IMR-90 (cell line): Measurements from ENCODE around the gene EML4. TPM values are rescaled to one million over a fixed set of nuclear protein-coding genes. Genes with fewer than 3 reads are reported as not detected.

Experiments
- ATAC-seq: fragments of 200-7000 bp; cut with Tn5 transposase; 2 replicates; pipeline ENCODE4 v1.9.1; 2020; ENCODE audit warnings: low read depth, mild to moderate bottlenecking, moderate library complexity
- BruUV-seq: library from RNA; stranded (reverse); fragments of 400-500 nt; replicated peaks from 2 replicates; lab custom pipeline; 2021; lab: Mats Ljungman, UMichigan
- CTCF ChIA-PET: fragments of 300-600 bp; formaldehyde crosslinking; extraction: SDS; loops from one replicate; lab custom pipeline; 2021; ENCODE audit warnings: antibody characterized with exemption; lab: Yijun Ruan, JAX
- POLR2A ChIA-PET: fragments of 300-600 bp; sonication (Branson Sonifier 250); formaldehyde crosslinking; loops from one replicate; lab custom pipeline; 2022; ENCODE audit warnings: antibody characterized with exemption; ENCODE audit not compliant: unreplicated experiment; lab: Charles Lee
- DNase-seq: peaks from one replicate; pipeline ENCODE4 v3.0.0; 2013
- H2AFZ ChIP-seq: replicated peaks from 2 replicates; pipeline ENCODE3; 2013; ENCODE audit warnings: low read length, mild to moderate bottlenecking; ENCODE audit not compliant: poor library complexity
- H2AK5ac ChIP-seq: 2 replicates; pipeline ENCODE4 v1.6.1; 2013; ENCODE audit warnings: low read depth, low read length, inconsistent platforms
- H2AK9ac ChIP-seq: replicated peaks from 2 replicates; pipeline ENCODE3; 2013; ENCODE audit warnings: mild to moderate bottlenecking, low read depth, low read length, moderate library complexity; ENCODE audit not compliant: poor library complexity
- H2BK120ac ChIP-seq: 2 replicates; pipeline ENCODE4 v1.6.1; 2013; ENCODE audit warnings: low read depth, low read length, inconsistent platforms
- H2BK15ac ChIP-seq: 3 replicates; pipeline ENCODE4 v1.6.1; 2013; ENCODE audit warnings: low read depth, low read length, inconsistent platforms
- H2BK20ac ChIP-seq: 2 replicates; pipeline ENCODE4 v1.6.1; 2013; ENCODE audit warnings: low read depth, mild to moderate bottlenecking, inconsistent platforms, low read length, moderate library complexity
- H2BK5ac ChIP-seq: 2 replicates; pipeline ENCODE4 v1.6.1; 2013; ENCODE audit warnings: mild to moderate bottlenecking, low read depth, low read length, inconsistent platforms; ENCODE audit not compliant: poor library complexity, severe bottlenecking
- H3K14ac ChIP-seq: replicated peaks from 2 replicates; pipeline ENCODE4 v1.6.1; 2013; ENCODE audit warnings: low read depth, low read length, inconsistent platforms
- H3K18ac ChIP-seq: 2 replicates; pipeline ENCODE4 v1.6.1; 2013; ENCODE audit warnings: low read depth, low read length, control low read depth
- H3K23ac ChIP-seq: 2 replicates; pipeline ENCODE4 v1.6.1; 2013; ENCODE audit warnings: low read depth, low read length, inconsistent platforms
- H3K27ac ChIP-seq: 2 replicates; pipeline ENCODE4 v1.5.1; 2013; ENCODE audit warnings: mild to moderate bottlenecking, control low read depth, low read length; ENCODE audit not compliant: insufficient read depth
- H3K27me3 ChIP-seq: 2 replicates; pipeline ENCODE4 v1.6.1; 2013; ENCODE audit warnings: low read length; ENCODE audit not compliant: control insufficient read depth, insufficient read depth
- H3K36me3 ChIP-seq: 2 replicates; pipeline ENCODE4 v1.6.1; 2013; ENCODE audit warnings: low read length, mixed read lengths; ENCODE audit not compliant: control insufficient read depth, insufficient read depth
- H3K4ac ChIP-seq: 2 replicates; pipeline ENCODE4 v1.6.1; 2013; ENCODE audit warnings: low read depth, low read length, inconsistent platforms
- H3K4me1 ChIP-seq: 2 replicates; pipeline ENCODE4 v1.6.1; 2013; ENCODE audit warnings: low read length, mixed read lengths; ENCODE audit not compliant: control insufficient read depth, insufficient read depth
- H3K4me2 ChIP-seq: 2 replicates; pipeline ENCODE4 v1.6.1; 2013; ENCODE audit warnings: low read depth, mild to moderate bottlenecking, control low read depth, low read length, moderate library complexity
- H3K4me3 ChIP-seq: 2 replicates; pipeline ENCODE4 v1.5.1; 2013; ENCODE audit warnings: low read depth, mild to moderate bottlenecking, control low read depth, low read length, moderate library complexity; ENCODE audit not compliant: insufficient read depth
- H3K56ac ChIP-seq: 2 replicates; pipeline ENCODE4 v1.6.1; 2013; ENCODE audit warnings: low read length, inconsistent platforms; ENCODE audit not compliant: insufficient read depth; ENCODE audit errors: extremely low read depth
- H3K79me1 ChIP-seq, 2 experiments: 2 replicates each; pipeline ENCODE4 v1.6.1; 2013; ENCODE audit warnings: low read length in 2 of 2, inconsistent platforms in 1 of 2, low read depth in 1 of 2
- H3K9ac ChIP-seq: 2 replicates; pipeline ENCODE4 v1.6.1; 2013; ENCODE audit warnings: low read depth, low read length, control low read depth
- H3K9me1 ChIP-seq: 2 replicates; pipeline ENCODE4 v1.6.1; 2013; ENCODE audit warnings: low read length, inconsistent platforms; ENCODE audit not compliant: insufficient read depth
- H3K9me3 ChIP-seq: 2 replicates; pipeline ENCODE4 v1.6.1; 2013; ENCODE audit warnings: low read length; ENCODE audit not compliant: control insufficient read depth, insufficient read depth
- H4K20me1 ChIP-seq: 2 replicates; pipeline ENCODE4 v1.6.1; 2013; ENCODE audit warnings: low read length, inconsistent platforms; ENCODE audit not compliant: insufficient read depth
- H4K5ac ChIP-seq: 2 replicates; pipeline ENCODE4 v1.6.1; 2013; ENCODE audit warnings: mild to moderate bottlenecking, low read depth, low read length, control low read depth
- H4K8ac ChIP-seq, 2 experiments: 2 replicates each; pipeline ENCODE4 v1.6.1; 2013; ENCODE audit warnings: low read depth in 2 of 2, low read length in 2 of 2, control low read depth in 1 of 2, inconsistent platforms in 1 of 2
- H4K91ac ChIP-seq: 2 replicates; pipeline ENCODE4 v1.6.1; 2013; ENCODE audit warnings: low read depth, low read length, inconsistent platforms; ENCODE audit not compliant: insufficient read depth
- BHLHE40 ChIP-seq: fragments of 150-350 bp; IDR thresholded peaks from 2 replicates; pipeline ENCODE4 v1.6.1; 2016; ENCODE audit warnings: mild to moderate bottlenecking, low read depth, low read length
- CEBPB ChIP-seq: IDR thresholded peaks from 2 replicates; pipeline ENCODE4 v1.6.1; 2012; ENCODE audit warnings: low read depth, low read length, improper control_type of control experiment
- CHD1 ChIP-seq: IDR thresholded peaks from 2 replicates; pipeline ENCODE4 v1.6.1; 2012; ENCODE audit warnings: low read depth, low read length, improper control_type of control experiment
- FOS ChIP-seq: fragments of 150-350 bp; IDR thresholded peaks from 2 replicates; pipeline ENCODE4 v1.6.1; 2016; ENCODE audit warnings: low read depth, low read length
- MAFK ChIP-seq: IDR thresholded peaks from 2 replicates; pipeline ENCODE4 v1.6.1; 2012; ENCODE audit warnings: low read depth, low read length, improper control_type of control experiment
- MAZ ChIP-seq: IDR thresholded peaks from 2 replicates; pipeline ENCODE4 v1.6.1; 2012; ENCODE audit warnings: low read depth, mild to moderate bottlenecking, low read length, improper control_type of control experiment, moderate library complexity, borderline replicate concordance
- MXI1 ChIP-seq: IDR thresholded peaks from 2 replicates; pipeline ENCODE4 v1.6.1; 2012; ENCODE audit warnings: low read depth, mild to moderate bottlenecking, low read length, moderate library complexity, borderline replicate concordance
- NFE2L2 ChIP-seq: fragments of 150-350 bp; IDR thresholded peaks from 2 replicates; pipeline ENCODE4 v1.6.1; 2016; ENCODE audit warnings: low read depth, mild to moderate bottlenecking, low read length
- POLR2A ChIP-seq: IDR thresholded peaks from 2 replicates; pipeline ENCODE4 v1.6.1; 2012; ENCODE audit warnings: mild to moderate bottlenecking, low read depth, low read length
- RAD21 ChIP-seq: IDR thresholded peaks from 2 replicates; pipeline ENCODE4 v1.6.1; 2012; ENCODE audit warnings: low read length, improper control_type of control experiment
- RCOR1 ChIP-seq: IDR thresholded peaks from 2 replicates; pipeline ENCODE4 v1.6.1; 2012; ENCODE audit warnings: mild to moderate bottlenecking, low read length, improper control_type of control experiment; ENCODE audit not compliant: insufficient replicate concordance
- RFX5 ChIP-seq: IDR thresholded peaks from 2 replicates; pipeline ENCODE4 v1.8.0; 2012; ENCODE audit warnings: low read depth, mild to moderate bottlenecking, low read length, moderate library complexity
- SMC3 ChIP-seq: fragments of 150-350 bp; IDR thresholded peaks from 2 replicates; pipeline ENCODE4 v1.6.1; 2016; ENCODE audit warnings: low read depth, mild to moderate bottlenecking, antibody characterized with exemption, low read length, moderate library complexity
- WGBS, 2 experiments: methylation state at CpG; one replicate each; pipeline versions ENCODE4 v1.1.5 to v1.1.7; 2013; ENCODE audit warnings: missing lambda C conversion rate in 2 of 2; ENCODE audit not compliant: insufficient read length in 1 of 2; ENCODE audit errors: extremely low coverage in 2 of 2; 5-methylcytosine and 5-hydroxymethylcytosine counted together
- dilution Hi-C: fragments of 300-500 bp; cut with HindIII; formaldehyde crosslinking; loops from one replicate; pipeline ENCODE4 v1.14.3; 2018; ENCODE audit warnings: low sequenced_read_pairs; ENCODE audit not compliant: unreplicated experiment
- in situ Hi-C: fragments of 300-500 bp; cut with MboI; formaldehyde crosslinking; loops from 3 replicates; pipeline ENCODE4 v1.14.3; 2019; ENCODE audit warnings: low sequenced_read_pairs, inconsistent platforms, mixed read lengths
- intact Hi-C: fragments of 100-400 bp; cut with micrococcal nuclease; formaldehyde crosslinking; loops from 2 replicates; pipeline ENCODE4 v1.10.0; 2022
- polyA plus RNA-seq, 3 experiments: library from polyadenylated mRNA; depleted of rRNA; stranded (reverse); fragments of >200 nt; gene quantifications; 2 replicates each; pipeline ENCODE4 v1.2.3, GENCODE V29; 2012; ENCODE audit warnings: low replicate concordance in 1 of 3
- total RNA-seq: library from RNA; depleted of rRNA; stranded (reverse); fragments of >200 nt; gene quantifications from 2 replicates; pipeline ENCODE4 v1.2.3, GENCODE V29; 2012
- TF ChIP-seq, protein P1 (sequence below): conservative IDR thresholded peaks from 2 replicates; pipeline ENCODE4 v1.5.1; 2012; ENCODE audit warnings: mild to moderate bottlenecking, low read depth, low read length, improper control_type of control experiment
- TF ChIP-seq, protein P2 (sequence below): fragments of 150-350 bp; IDR thresholded peaks from 2 replicates; pipeline ENCODE4 v1.6.1; 2016; ENCODE audit warnings: low read depth, mild to moderate bottlenecking, low read length, moderate library complexity, borderline replicate concordance
- TF ChIP-seq, protein P3 (sequence below): fragments of 150-350 bp; IDR thresholded peaks from 2 replicates; pipeline ENCODE4 v1.6.1; 2017; ENCODE audit warnings: mild to moderate bottlenecking, antibody characterized with exemption, low read length, low read depth

EML4 gene
- total and polyA plus RNA-seq, 2 of the 4 experiments (the other 2 are of a cell fraction) = 29.7 to 73.7 TPM

DNA sequence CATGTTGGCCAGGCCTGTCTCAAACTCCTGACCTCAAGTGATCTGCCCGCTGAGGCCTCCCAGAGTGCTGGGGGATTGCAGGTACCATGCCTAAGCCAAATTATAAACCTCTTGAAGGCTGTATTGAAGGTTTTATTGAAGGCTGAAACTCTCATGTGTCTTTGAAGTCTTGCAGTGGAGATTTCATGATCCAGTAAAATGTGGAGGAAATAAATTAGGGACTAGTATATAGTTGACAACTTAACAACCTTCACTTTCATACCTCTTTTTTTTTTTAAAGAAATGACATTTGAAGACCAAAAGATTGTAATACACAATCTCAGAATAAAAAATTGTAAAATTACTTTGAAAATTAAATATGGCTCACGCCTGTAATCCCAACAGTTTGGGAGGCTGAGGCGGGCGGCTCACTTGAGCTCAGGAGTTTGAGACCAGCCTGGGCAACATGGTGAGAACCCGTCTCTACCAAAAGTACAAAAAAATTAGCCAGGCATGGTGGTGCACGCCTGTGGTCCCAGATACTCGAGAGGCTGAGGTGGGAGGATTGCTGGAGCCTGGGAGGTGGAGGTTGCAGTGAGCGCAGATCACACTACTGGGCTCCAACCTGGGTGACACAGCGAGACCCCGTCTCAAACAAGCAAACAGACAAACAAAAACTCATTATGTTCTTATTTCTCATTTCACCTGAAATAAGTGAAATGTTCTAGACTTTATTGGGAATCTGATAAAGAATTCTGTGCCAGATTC lies 8.0 kb downstream of the EML4 start:
- dilution Hi-C loops = no loop called here
- no peak overlapping the region for H3K14ac ChIP-seq

More for the DNA sequence above, 8.0 kb downstream of the EML4 start:
- Histone ChIP-seq H2AK9ac (no peak overlapping the region), H2BK120ac (no peak overlapping the region), H3K79me1 (peaks cover 24 to 61% of the 10 kb centered on the region in 2 experiments), H4K20me1 (peaks cover 19% of the 10 kb centered on the region), H3K9ac (no peak overlapping the region), H3K18ac (no peak overlapping the region), H3K9me1 (peaks cover 3% of the 10 kb centered on the region), H3K9me3 (no peaks in the 10 kb centered on the region), H2BK20ac (no peak overlapping the region), H3K23ac (no peak overlapping the region), H4K5ac (no peak overlapping the region), H4K8ac (no peak overlapping the region), H3K4me3 (no peak overlapping the region), H3K56ac (no peak overlapping the region), H3K27ac (no peak overlapping the region), H2BK15ac (no peak overlapping the region), H2AK5ac (no peak overlapping the region), H3K4ac (no peak overlapping the region), H2AFZ (no peak overlapping the region), H3K36me3 (peaks cover 1% of the 10 kb centered on the region; the same call in 1 of the 2 replicates), H4K91ac (no peak overlapping the region), H3K4me1 (peaks cover 6% of the 10 kb centered on the region; the same call in 1 of the 2 replicates), H2BK5ac (no peak overlapping the region), H3K27me3 (no peaks in the 10 kb centered on the region), H3K4me2 (no peak overlapping the region)
- intact Hi-C loops (no loop called here), in situ Hi-C loops (no loop called here)
- ATAC-seq = no peak
- BruUV-seq = no TSS peak
- CTCF ChIA-PET = no interaction called here
- POLR2A ChIA-PET = no interaction called here
- TF ChIP-seq RCOR1 (no peak), CEBPB (no peak), MXI1 (no peak), FOS (no peak), BHLHE40 (no peak), RAD21 (no peak), RFX5 (no peak), MAZ (no peak), MAFK (no peak), CHD1 (no peak), POLR2A (no peak), SMC3 (no peak), NFE2L2 (no peak)
- TF ChIP-seq, protein P1, sequence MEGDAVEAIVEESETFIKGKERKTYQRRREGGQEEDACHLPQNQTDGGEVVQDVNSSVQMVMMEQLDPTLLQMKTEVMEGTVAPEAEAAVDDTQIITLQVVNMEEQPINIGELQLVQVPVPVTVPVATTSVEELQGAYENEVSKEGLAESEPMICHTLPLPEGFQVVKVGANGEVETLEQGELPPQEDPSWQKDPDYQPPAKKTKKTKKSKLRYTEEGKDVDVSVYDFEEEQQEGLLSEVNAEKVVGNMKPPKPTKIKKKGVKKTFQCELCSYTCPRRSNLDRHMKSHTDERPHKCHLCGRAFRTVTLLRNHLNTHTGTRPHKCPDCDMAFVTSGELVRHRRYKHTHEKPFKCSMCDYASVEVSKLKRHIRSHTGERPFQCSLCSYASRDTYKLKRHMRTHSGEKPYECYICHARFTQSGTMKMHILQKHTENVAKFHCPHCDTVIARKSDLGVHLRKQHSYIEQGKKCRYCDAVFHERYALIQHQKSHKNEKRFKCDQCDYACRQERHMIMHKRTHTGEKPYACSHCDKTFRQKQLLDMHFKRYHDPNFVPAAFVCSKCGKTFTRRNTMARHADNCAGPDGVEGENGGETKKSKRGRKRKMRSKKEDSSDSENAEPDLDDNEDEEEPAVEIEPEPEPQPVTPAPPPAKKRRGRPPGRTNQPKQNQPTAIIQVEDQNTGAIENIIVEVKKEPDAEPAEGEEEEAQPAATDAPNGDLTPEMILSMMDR = no peak
- TF ChIP-seq, protein P2, sequence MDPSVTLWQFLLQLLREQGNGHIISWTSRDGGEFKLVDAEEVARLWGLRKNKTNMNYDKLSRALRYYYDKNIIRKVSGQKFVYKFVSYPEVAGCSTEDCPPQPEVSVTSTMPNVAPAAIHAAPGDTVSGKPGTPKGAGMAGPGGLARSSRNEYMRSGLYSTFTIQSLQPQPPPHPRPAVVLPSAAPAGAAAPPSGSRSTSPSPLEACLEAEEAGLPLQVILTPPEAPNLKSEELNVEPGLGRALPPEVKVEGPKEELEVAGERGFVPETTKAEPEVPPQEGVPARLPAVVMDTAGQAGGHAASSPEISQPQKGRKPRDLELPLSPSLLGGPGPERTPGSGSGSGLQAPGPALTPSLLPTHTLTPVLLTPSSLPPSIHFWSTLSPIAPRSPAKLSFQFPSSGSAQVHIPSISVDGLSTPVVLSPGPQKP = no peak
- TF ChIP-seq, protein P3, sequence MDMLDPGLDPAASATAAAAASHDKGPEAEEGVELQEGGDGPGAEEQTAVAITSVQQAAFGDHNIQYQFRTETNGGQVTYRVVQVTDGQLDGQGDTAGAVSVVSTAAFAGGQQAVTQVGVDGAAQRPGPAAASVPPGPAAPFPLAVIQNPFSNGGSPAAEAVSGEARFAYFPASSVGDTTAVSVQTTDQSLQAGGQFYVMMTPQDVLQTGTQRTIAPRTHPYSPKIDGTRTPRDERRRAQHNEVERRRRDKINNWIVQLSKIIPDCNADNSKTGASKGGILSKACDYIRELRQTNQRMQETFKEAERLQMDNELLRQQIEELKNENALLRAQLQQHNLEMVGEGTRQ = no peak
- DNase-seq = no peak
- 100% methylated on average over 1 of the region's 10 CpGs; no CpG with 5 or more reads in 1 of the 2 experiments for WGBS, 2 experiments
